Parathyroid adenoma (tissue), 2 donors: Measurements from ENCODE around the gene RASGEF1B.

Source experiments
- H2AFZ ChIP-seq: fragments of 300-600 bp; sonication (generic); one replicate; pipeline ENCODE4 v1.7.0; 2017; ENCODE audit warnings: antibody characterized with exemption, mild to moderate bottlenecking
- H3K27ac ChIP-seq: fragments of 300-600 bp; sonication (generic); one replicate; pipeline ENCODE4 v1.7.0; 2017
- H3K27me3 ChIP-seq: fragments of 300-600 bp; sonication (generic); one replicate; pipeline ENCODE4 v1.7.0; 2017; ENCODE audit warnings: low read length; ENCODE audit not compliant: control insufficient read depth, insufficient read depth
- H3K36me3 ChIP-seq: fragments of 300-600 bp; sonication (generic); one replicate; pipeline ENCODE4 v1.7.0; 2017; ENCODE audit warnings: low read length; ENCODE audit not compliant: control insufficient read depth, insufficient read depth
- H3K4me1 ChIP-seq: fragments of 300-600 bp; sonication (generic); one replicate; pipeline ENCODE4 v1.7.0; 2017; ENCODE audit warnings: control low read depth
- H3K4me2 ChIP-seq: fragments of 300-600 bp; sonication (generic); one replicate; pipeline ENCODE4 v1.7.0; 2017; ENCODE audit warnings: low read length
- H3K4me3 ChIP-seq: fragments of 300-600 bp; sonication (generic); one replicate; pipeline ENCODE4 v1.7.0; 2017; ENCODE audit warnings: low read depth, low read length
- H3K79me2 ChIP-seq: fragments of 300-600 bp; sonication (generic); one replicate; pipeline ENCODE4 v1.7.0; 2017; ENCODE audit warnings: control low read depth
- H3K9ac ChIP-seq: fragments of 300-600 bp; sonication (generic); one replicate; pipeline ENCODE4 v1.7.0; 2017; ENCODE audit warnings: mild to moderate bottlenecking
- H3K9me3 ChIP-seq: fragments of 300-600 bp; sonication (generic); one replicate; pipeline ENCODE4 v1.7.0; 2017; ENCODE audit warnings: low read length; ENCODE audit not compliant: control insufficient read depth
- TF ChIP-seq, protein P1 (sequence below): fragments of 300-600 bp; sonication (generic); IDR thresholded peaks from one replicate; pipeline ENCODE4 v1.7.0; 2017; ENCODE audit warnings: antibody characterized with exemption, mild to moderate bottlenecking
- donor health status: primary hyperparathyroidism.

The RASGEF1B gene

GRCh38 chr4:81429607-81430006, 42.1 kb downstream of the RASGEF1B start:
- Histone ChIP-seq H3K4me1 (no peaks in the 10 kb centered on the region), H3K79me2 (no peaks in the 10 kb centered on the region), H3K9ac (no peak overlapping the region), H3K27ac (no peak overlapping the region), H3K4me3 (no peak overlapping the region), H3K4me2 (no peak overlapping the region), H3K27me3 (no peaks in the 10 kb centered on the region), H3K9me3 (no peaks in the 10 kb centered on the region), H2AFZ (no peak overlapping the region), H3K36me3 (no peaks in the 10 kb centered on the region)
- TF ChIP-seq, protein P1, sequence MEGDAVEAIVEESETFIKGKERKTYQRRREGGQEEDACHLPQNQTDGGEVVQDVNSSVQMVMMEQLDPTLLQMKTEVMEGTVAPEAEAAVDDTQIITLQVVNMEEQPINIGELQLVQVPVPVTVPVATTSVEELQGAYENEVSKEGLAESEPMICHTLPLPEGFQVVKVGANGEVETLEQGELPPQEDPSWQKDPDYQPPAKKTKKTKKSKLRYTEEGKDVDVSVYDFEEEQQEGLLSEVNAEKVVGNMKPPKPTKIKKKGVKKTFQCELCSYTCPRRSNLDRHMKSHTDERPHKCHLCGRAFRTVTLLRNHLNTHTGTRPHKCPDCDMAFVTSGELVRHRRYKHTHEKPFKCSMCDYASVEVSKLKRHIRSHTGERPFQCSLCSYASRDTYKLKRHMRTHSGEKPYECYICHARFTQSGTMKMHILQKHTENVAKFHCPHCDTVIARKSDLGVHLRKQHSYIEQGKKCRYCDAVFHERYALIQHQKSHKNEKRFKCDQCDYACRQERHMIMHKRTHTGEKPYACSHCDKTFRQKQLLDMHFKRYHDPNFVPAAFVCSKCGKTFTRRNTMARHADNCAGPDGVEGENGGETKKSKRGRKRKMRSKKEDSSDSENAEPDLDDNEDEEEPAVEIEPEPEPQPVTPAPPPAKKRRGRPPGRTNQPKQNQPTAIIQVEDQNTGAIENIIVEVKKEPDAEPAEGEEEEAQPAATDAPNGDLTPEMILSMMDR: no peak

- Histone ChIP-seq H3K9ac (no peak overlapping the region), H3K4me1 (no peaks in the 10 kb centered on the region), H2AFZ (no peak overlapping the region), H3K27me3 (no peaks in the 10 kb centered on the region), H3K36me3 (no peaks in the 10 kb centered on the region), H3K27ac (no peak overlapping the region), H3K4me3 (no peak overlapping the region), H3K79me2 (no peaks in the 10 kb centered on the region), H3K4me2 (no peak overlapping the region), H3K9me3 (no peaks in the 10 kb centered on the region)
- TF ChIP-seq, protein P1: no peak
Observed at GRCh38 chr4:81429031-81429430, 42.7 kb downstream of the RASGEF1B start.

DNA sequence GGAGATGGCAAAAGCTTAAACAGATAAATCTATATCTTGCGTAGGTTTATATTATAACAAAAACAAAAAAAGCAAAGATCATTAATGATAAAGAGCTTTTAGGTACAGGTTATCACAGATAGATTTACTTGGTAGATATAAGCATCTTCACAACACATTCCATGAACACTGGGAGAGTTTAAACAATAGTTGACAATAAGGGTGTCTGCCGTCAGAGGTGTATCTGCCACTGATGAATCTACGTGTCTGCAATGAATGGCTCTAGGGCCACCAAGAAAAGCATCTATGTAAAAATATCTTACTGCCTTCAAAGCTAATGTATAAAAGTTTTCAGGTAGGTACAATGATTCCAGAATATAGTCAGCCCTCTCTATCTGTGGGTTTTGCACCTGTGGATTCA, 43.7 kb downstream of the RASGEF1B start:
- TF ChIP-seq, protein P1: no peak
- Histone ChIP-seq H3K4me2 (no peak overlapping the region), H2AFZ (no peak overlapping the region), H3K79me2 (no peaks in the 10 kb centered on the region), H3K4me1 (no peaks in the 10 kb centered on the region), H3K27me3 (no peaks in the 10 kb centered on the region), H3K36me3 (no peaks in the 10 kb centered on the region), H3K9ac (no peak overlapping the region), H3K4me3 (no peak overlapping the region), H3K9me3 (no peaks in the 10 kb centered on the region), H3K27ac (no peak overlapping the region)

GRCh38 chr4:81427344-81427821, 44.3 kb downstream of the RASGEF1B start:
- H3K9me3 ChIP-seq: no peaks in the 10 kb centered on the region
- H2AFZ ChIP-seq: no peak overlapping the region
- no peak overlapping the region for H3K27ac ChIP-seq
- H3K36me3 ChIP-seq: no peaks in the 10 kb centered on the region
- no peaks in the 10 kb centered on the region for H3K79me2 ChIP-seq
- no peak overlapping the region for H3K4me3 ChIP-seq
- no peak overlapping the region for H3K9ac ChIP-seq
- H3K27me3 ChIP-seq: no peaks in the 10 kb centered on the region
- H3K4me2 ChIP-seq: no peak overlapping the region
- no peaks in the 10 kb centered on the region for H3K4me1 ChIP-seq
- TF ChIP-seq, protein P1: no peak

DNA sequence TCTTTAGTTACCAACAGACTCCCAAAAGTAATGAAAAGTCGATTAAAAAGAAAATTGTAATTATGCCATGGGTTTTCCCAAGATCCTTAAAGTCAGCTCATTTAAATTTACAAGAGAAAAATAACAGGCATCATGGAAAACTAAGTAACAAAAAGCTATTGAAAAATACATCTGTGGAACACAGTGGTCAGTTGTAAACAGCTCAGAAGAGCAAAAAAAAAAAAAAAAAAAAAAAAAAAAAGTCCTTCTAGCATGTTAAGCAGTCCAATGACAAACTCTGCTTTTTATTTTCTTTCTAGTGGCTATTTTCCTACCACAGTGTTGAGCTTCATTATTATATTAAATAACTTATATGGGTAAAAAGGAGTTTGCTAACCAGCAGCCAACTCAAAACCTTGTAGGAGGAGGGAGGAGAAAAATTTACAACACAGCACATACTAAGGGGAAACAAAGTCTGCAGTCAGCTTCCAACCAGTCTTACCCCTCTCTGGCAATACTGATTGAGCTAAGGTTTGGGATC, 44.9 kb downstream of the RASGEF1B start:
- TF ChIP-seq, protein P1: no peak
- H3K4me2 ChIP-seq: no peak overlapping the region
- H3K4me3 ChIP-seq: no peak overlapping the region
- no peaks in the 10 kb centered on the region for H3K4me1 ChIP-seq
- H3K9ac ChIP-seq: no peak overlapping the region
- no peaks in the 10 kb centered on the region for H3K27me3 ChIP-seq
- no peak overlapping the region for H3K27ac ChIP-seq
- H2AFZ ChIP-seq: no peak overlapping the region
- no peaks in the 10 kb centered on the region for H3K79me2 ChIP-seq
- H3K9me3 ChIP-seq: no peaks in the 10 kb centered on the region
- H3K36me3 ChIP-seq: no peaks in the 10 kb centered on the region
